ENCODE results near the gene UBL7.

Gene UBL7

GRCh38 chr15:74441248-74441941 lies 19.6 kb downstream of the UBL7 start:
- no peak for DNase-seq (ENCODE audit: low read depth)

DNA sequence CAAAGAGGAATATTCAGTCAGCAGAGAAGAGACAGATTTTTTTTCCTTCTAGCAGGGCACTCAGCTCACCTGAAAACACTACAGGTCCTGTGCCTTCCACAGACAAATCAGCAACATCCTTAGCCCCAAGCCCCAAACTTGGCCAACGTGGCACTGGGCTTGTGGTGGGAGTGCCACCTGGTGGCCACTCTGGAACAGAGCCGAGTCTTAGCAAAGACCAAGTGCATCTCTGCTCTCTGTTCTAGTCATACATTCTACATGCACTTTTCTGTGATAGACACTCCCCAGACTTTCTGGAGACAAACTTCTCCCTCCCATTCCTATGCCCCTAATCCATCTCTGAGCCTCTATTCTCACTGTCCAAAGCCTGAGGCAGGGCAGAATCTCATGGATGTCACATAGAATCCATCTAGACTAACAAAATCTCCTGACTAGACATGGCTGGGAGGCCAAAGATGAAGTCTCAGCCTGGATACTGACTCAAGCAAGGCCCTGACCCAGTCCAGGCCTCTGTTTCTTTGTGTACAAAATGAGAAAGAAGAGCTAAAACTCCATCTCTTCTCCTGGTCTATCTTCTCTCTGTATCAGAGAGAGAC lies 22.1 kb downstream of the UBL7 start:
- DNase-seq (ENCODE audit: low read depth): no peak

- no peak for DNase-seq (ENCODE audit: low read depth)
Observed at GRCh38 chr15:74438206-74438605, 22.8 kb downstream of the UBL7 start.

DNA sequence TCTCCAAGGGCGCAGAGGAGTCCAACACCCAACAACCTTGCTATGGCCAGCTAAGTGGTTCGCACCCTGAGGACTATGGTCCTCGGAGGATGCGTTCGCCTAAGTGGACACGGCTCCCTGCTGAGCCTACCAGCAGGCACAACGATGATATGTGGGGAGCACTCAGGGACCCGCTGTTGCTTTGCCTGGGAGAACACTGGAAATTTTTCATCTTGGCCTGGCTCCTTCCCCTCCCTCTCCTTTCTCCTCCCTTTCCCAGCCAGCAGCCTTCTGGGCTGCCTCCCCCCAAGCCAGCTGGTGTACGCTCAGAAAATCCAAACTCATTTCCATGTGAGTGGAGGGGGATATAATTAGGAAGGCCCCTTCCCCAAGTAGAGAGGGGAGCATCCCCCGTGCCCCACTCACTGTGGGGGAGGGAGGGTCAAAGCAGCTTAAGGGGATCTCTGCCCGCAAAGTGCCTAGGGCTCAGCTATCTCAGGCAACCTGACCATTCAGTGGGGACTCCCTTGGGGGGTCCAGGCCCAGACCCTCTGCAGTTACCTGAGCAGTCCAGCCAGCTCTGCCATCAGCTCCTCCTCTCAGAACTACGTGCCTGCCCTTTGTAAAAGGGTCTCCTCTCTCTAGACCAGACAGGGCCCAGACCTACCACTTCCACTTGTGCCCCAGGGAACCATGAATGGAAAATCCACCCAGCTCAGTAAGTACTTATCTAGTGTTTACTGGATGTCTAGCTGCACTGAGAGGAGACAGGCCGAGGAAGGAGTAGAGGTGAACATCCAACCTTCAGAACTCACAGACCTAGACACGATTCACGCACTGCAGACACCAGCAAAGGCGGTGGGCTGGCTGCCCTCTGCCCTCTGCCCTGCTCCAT lies 26.5 kb downstream of the UBL7 start:
- no peak for DNase-seq (ENCODE audit: low read depth)

DNA sequence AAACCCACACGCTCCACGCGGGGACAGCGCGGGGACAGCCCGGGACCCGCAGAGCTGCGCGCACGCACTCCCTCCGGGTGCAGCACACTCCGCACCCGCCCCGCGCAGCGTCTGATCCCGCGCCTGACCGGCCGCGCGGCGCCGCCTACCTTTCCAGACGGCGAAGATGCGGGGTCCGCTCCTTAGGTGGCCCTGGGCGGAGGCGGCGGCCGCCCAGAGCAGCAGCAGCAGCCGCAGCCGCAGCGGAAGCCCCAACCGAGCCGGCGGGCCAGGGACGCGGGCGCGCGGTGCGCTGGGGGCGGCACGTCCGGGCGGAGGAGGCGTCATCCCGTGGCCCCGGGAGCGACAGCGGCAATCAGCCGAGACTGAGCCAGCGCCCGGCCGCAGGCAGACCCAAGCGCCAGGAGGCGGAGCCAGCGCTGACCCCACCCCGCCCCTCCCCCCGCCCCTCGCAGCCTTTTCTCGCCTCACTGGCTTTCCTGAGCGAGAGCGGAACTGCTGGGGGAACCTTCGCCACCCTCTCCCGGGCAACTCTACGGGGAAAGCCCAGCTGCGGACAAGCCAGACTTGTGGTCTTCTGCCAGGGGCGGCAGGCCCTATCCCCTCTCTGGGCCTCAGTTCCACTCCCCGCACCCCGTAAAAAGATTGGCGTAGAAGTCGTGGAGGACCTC lies 27.2 kb downstream of the UBL7 start, which contains the start of gene SEMA7A:
SEMA7A (minus strand) TSS at position 367 of the 671 bp plus-strand sequence; CDS start at position 327, 40 bp downstream.
- no peak for DNase-seq (ENCODE audit: low read depth)

- no peak for DNase-seq (ENCODE audit: low read depth)
Observed at GRCh38 chr15:74432968-74433591, 27.9 kb downstream of the UBL7 start.

DNA sequence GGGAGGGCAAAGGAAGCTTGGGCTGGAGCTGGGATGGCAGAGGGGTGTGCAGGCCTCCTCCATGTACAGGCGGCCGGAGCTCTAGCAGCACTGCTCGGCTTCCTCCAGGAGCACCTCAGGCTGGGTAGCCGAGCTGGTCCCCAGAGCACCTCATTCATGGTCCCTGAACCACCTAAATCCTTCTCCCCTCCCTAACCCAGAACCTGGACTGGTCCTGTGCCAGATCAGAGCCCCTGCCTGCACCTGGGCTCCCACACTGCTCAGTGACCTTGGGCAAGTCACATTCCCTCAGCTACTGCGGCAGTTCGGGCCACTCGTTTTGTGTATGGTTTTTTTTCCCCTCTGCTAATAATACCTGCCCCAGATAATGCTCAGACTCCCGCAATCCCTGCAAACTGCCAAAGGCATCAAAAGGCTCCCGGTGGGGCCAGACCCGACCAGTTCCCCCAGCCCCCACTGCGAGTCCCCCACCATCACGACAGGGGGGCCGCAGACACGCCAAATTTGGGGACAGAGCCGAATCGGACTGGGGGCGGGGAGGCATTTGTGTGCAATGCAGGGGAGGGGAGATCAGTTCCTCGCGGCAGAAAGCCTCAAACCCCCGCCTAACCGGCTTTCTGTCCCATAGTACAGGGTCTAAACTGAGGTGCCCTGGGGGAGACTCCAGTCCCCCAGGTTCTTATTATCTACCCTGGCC lies 28.5 kb downstream of the UBL7 start:
- DNase-seq (ENCODE audit: low read depth): no peak

GRCh38 chr15:74431645-74432044 lies 29.3 kb downstream of the UBL7 start:
- no peak for DNase-seq (ENCODE audit: low read depth)

DNA sequence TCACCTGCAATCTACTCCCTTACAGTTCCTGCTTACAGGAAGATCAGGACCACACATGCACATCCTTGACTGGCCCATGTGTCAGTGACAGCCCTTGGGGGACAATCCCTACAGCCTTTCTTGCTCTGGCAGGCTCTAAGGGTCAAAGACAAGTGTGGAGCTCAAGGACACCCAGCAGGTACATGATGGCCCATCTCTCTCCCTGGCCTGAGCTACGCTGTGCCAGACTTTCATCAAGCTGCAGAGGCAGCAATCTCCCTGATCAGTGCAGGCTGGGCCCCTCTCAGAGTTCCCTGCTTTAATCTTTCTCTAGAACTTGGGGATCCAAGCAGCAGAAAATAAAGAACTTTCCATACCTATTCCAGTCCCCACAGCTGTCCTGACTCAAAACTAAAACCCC lies 29.8 kb downstream of the UBL7 start:
- DNase-seq (ENCODE audit: low read depth): no peak

- no peak for DNase-seq (ENCODE audit: low read depth)
Observed at GRCh38 chr15:74430510-74430951, 30.4 kb downstream of the UBL7 start.

DNA sequence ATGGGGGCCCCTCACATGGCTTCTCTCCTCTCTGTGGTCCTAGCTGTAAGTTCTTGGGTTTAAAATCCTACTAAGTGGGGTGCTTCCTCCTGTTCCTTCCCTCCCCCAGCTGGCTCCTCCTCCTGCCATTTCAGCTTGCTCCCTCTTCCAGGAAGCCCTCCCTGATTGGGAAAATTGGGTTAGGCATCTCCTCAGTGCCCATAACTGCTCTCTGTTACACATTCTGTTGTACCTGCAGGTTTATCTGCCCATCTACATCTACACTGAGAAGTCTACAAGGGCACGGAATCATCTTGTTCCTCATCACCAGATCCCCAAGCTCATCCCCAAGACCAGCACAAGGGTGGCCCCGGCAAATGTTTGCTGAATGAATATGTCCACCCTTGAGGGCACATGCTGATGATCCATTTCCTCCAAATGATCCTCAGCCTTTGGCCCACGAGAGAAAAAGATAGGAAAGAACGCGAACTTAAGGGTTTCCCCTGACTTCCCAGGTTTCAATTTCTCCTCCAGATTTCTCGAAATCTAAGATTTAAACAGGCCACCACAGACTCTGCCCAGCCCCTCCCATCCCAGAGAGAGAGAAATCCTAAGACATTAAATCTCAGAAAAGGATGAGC lies 31.1 kb downstream of the UBL7 start:
- DNase-seq (ENCODE audit: low read depth): no peak

- DNase-seq (ENCODE audit: low read depth): no peak
Observed at GRCh38 chr15:74428970-74429780, 31.8 kb downstream of the UBL7 start.

- DNase-seq (ENCODE audit: low read depth): no peak
Observed at GRCh38 chr15:74428442-74428787, 32.5 kb downstream of the UBL7 start.

DNA sequence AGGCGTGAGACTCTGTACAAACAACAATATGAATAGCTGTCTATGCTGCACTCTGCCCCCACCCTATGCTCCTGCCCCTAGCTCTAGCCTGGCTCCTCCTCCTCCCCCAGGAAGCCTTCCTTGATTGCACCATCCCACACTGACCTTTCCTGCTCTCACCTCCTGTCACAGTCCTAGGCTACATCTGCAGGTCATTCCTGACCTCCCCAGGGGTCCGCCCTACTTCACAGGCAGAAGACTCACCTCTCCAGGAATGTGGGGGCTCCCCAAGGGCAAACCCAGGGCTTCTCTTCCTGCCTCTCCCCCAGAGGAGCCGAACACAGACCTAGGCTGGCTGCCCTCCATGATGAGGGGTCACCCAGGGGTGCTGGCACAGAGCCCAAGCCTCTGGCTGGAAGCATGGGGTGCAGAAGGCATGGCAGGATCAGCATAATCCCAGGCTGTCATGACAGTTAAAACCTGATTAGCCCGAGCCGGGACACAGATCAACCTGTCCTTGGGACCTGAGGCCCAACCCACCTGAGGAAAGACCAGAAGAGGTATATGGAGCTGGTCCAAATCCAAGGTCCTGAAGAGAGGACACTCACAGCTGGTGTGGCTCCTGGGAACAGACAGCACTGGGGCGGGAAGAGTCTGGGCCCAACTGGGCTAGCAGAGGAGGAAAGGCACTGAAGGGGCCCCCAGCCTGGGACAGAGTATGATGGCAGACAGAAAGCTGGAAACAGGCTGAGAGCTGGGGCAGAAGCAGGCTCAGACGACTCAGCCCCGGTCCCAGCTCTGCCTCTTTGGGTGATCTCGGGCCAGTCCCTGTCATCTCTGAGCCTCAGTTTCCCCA lies 33.1 kb downstream of the UBL7 start:
- DNase-seq (ENCODE audit: low read depth): no peak

DNA sequence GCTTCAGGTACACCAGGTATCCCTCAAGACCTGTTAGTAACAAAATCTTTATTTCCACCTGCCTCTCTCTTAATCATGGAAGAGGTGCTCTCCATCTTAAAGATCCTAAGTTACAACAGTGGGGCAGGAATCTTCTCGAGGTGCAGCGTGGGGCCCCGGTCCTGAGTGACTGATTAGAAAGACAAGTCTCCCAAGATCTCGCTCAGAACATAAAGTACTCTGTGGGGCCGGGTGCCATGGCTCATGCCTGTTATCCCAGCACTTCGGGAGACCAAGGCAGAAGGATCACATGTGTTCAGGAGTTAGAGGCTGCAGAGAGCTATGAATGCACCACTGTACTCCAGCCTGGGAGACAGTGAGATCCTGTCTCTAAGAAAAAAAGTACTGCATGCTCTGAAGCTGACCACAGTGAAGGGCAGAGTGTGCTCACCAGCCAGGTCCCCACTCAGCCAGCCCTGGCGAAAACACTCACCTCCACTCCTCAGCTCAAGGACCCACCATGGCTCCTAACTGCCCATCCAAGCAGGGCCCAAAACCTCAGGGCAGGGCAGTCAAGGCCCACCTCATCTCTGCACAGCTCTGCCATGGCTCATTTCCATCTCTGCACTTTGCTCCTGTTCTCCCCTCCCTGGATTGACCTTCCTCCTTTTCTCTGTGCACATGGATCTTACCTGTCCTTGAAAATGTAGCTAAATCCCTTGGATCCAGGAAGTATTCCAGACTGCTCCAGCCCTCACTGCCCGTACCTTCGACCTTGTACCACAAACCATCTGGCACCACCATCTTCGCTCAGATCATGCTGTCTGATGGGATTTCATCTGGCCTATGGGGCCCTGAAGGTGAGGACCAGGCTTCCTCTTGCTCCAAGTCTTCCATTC lies 34.3 kb downstream of the UBL7 start:
- DNase-seq (ENCODE audit: low read depth): no peak

GRCh38 chr15:74425630-74426029 lies 35.3 kb downstream of the UBL7 start:
- no peak for DNase-seq (ENCODE audit: low read depth)

GRCh38 chr15:74424901-74425528 lies 35.9 kb downstream of the UBL7 start:
- no peak for DNase-seq (ENCODE audit: low read depth)
